CD4-positive, alpha-beta T cell (primary cell): ENCODE data around the gene TANC2. TPM values are rescaled to one million over a fixed set of nuclear protein-coding genes. Genes with fewer than 3 reads are reported as not detected.

Experiments
- ATAC-seq: fragments of 200-7000 bp; cut with Tn5 transposase; one replicate; pipeline ENCODE4 v1.10.0; 2022; ENCODE audit warnings: mild to moderate bottlenecking; ENCODE audit not compliant: poor library complexity
- CTCF ChIA-PET: fragments of 350-600 bp; sonication (Branson Sonifier 250); formaldehyde crosslinking; loops from one replicate; lab custom pipeline; 2021; ENCODE audit warnings: antibody characterized with exemption, inconsistent platforms; lab: Charles Lee
- POLR2A ChIA-PET: fragments of 350-600 bp; sonication (Branson Sonifier 250); formaldehyde crosslinking; loops from one replicate; lab custom pipeline; 2021; ENCODE audit warnings: antibody characterized with exemption, inconsistent platforms; lab: Charles Lee
- DNase-seq, 14 experiments: peaks; one replicate each; pipeline ENCODE4 v3.0.0-alpha.2; 2013 to 2020; ENCODE audit warnings: mixed read lengths in 2 of 14
- H3K27ac ChIP-seq, 2 donors: one replicate each; pipeline versions ENCODE4 v1.5.1 to v1.7.0; 2013; ENCODE audit warnings: low read length in 2 of 2, low read depth in 1 of 2, mild to moderate bottlenecking in 1 of 2
- H3K27me3 ChIP-seq, 2 experiments: 1 replicate in 1 of 2; 2 replicates in 1 of 2; pipeline versions ENCODE4 v1.6.1 to v1.7.0; 2013; ENCODE audit warnings: low read length in 2 of 2, control low read depth in 1 of 2, mild to moderate bottlenecking in 1 of 2, moderate library complexity in 1 of 2; ENCODE audit not compliant: insufficient read depth in 2 of 2, control insufficient read depth in 1 of 2
- H3K36me3 ChIP-seq: one replicate; pipeline ENCODE4 v1.6.1; 2013; ENCODE audit warnings: low read length, control low read depth; ENCODE audit not compliant: insufficient read depth
- H3K4me1 ChIP-seq: one replicate; pipeline ENCODE4 v1.6.1; 2013; ENCODE audit warnings: low read length, control low read depth; ENCODE audit not compliant: insufficient read depth
- H3K4me3 ChIP-seq: one replicate; pipeline ENCODE4 v1.5.1; 2013; ENCODE audit warnings: mild to moderate bottlenecking, low read length, moderate library complexity
- H3K9me3 ChIP-seq, 2 experiments: 1 replicate in 1 of 2; 2 replicates in 1 of 2; pipeline versions ENCODE4 v1.6.1 to v1.7.0; 2013; ENCODE audit warnings: low read length in 2 of 2, mild to moderate bottlenecking in 2 of 2, control low read depth in 1 of 2, moderate library complexity in 1 of 2; ENCODE audit not compliant: control insufficient read depth in 1 of 2, insufficient read depth in 1 of 2
- H3K27ac Mint-ChIP-seq: one replicate; pipeline ENCODE4 v1.8.0; 2020; ENCODE audit warnings: mixed read lengths
- H3K27me3 Mint-ChIP-seq: one replicate; pipeline ENCODE4 v1.8.0; 2021; ENCODE audit warnings: mixed read lengths
- H3K36me3 Mint-ChIP-seq: one replicate; pipeline ENCODE4 v1.8.0; 2021; ENCODE audit warnings: low read depth, mixed read lengths
- H3K4me1 Mint-ChIP-seq: one replicate; pipeline ENCODE4 v1.8.0; 2021; ENCODE audit warnings: low read depth, mixed read lengths
- H3K4me3 Mint-ChIP-seq: one replicate; pipeline ENCODE4 v1.8.0; 2020; ENCODE audit warnings: mild to moderate bottlenecking, mixed read lengths
- H3K9me3 Mint-ChIP-seq: one replicate; pipeline ENCODE4 v1.8.0; 2020; ENCODE audit warnings: mixed read lengths
- CTCF ChIP-seq: fragments of 200-600 bp; IDR thresholded peaks from one replicate; pipeline ENCODE4 v1.8.0; 2022; ENCODE audit warnings: antibody characterized with exemption, mild to moderate bottlenecking
- intact Hi-C, 2 experiments: fragments of 100-400 bp; cut with DNase I in 1 of 2; cut with micrococcal nuclease in 1 of 2; formaldehyde crosslinking; loops; one replicate each; pipeline versions ENCODE4 v1.15.1 to v1.9.0; 2023 to 2025; cut with DNase I, micrococcal nuclease
- total RNA-seq, 174 experiments: library from RNA in 2 of 174; stranded (reverse) in 2 of 174; gene quantifications; one replicate each; pipeline ENCODE4 v1.2.3 and lab custom pipeline; 2021 to 2026

TANC2 gene
- total RNA-seq, 2 experiments from 2014 or later: 29.1 to 33.7 TPM

DNA sequence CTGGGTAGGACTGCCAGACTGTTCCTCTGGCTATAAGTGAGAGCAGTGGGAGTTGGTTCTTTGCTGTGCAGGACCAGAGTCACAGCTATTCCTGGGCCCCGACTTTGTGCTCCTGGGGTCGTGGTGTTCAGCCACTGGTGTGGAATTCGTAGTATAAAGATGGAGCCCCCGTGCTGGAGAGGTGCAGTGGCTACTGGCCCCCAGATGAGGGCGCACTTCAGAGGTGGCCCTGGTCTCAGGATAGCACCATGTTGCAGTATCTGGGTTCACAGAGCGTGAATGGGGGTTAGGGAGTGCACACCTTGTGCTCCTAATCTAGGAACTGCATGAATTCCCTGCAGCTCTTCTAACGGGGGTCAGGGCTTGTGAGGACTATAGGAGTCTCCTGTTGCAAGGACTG, 21.1 kb downstream of the TANC2 start:
- Histone ChIP-seq H3K4me3 (no peak overlapping the region), H3K27ac (no peak overlapping the region), H3K9me3 (peaks cover 14 to 26% of the 10 kb centered on the region in 2 experiments), H3K27me3 (no peaks in the 10 kb centered on the region), H3K4me1 (no peaks in the 10 kb centered on the region), H3K36me3 (no peaks in the 10 kb centered on the region)
- peaks cover 13% of the 10 kb centered on the region for H3K9me3 Mint-ChIP-seq
- H3K4me3 Mint-ChIP-seq: no peak overlapping the region
- H3K27me3 Mint-ChIP-seq: no peaks in the 10 kb centered on the region
- no peak overlapping the region for H3K27ac Mint-ChIP-seq
- POLR2A ChIA-PET: no interaction called here
- TF ChIP-seq CTCF: no peak
- intact Hi-C loops: loop anchor here in 1 of 2 experiments (10.0 kb wide), 1 partner anchor 408 kb away; no protein-coding TSS in a partner anchor
- ATAC-seq (no peak), DNase-seq (no peak)
- CTCF ChIA-PET: no interaction called here
- peaks cover 7% of the 10 kb centered on the region for H3K4me1 Mint-ChIP-seq
- peaks cover 22% of the 10 kb centered on the region for H3K36me3 Mint-ChIP-seq

- TF ChIP-seq CTCF: no peak
- ChIA-PET POLR2A (no interaction called here), CTCF (interaction anchor here (0.6 kb wide), 1 partner anchor 338 kb away, joined by 3 read pairs; no protein-coding TSS in a partner anchor)
- H3K27me3 ChIP-seq: no peaks in the 10 kb centered on the region
- H3K27ac ChIP-seq: no peak overlapping the region
- Mint-ChIP-seq H3K27me3 (no peaks in the 10 kb centered on the region), H3K27ac (no peak overlapping the region), H3K36me3 (peaks cover 10% of the 10 kb centered on the region), H3K4me1 (peaks cover 16% of the 10 kb centered on the region), H3K4me3 (no peak overlapping the region), H3K9me3 (peaks cover 7% of the 10 kb centered on the region)
- H3K36me3 ChIP-seq: no peaks in the 10 kb centered on the region
- no peak for ATAC-seq
- DNase-seq: no peak
- intact Hi-C loops: loop anchor here in 1 of 2 experiments (10.0 kb wide), 1 partner anchor 405 kb away; no protein-coding TSS in a partner anchor
- H3K4me3 ChIP-seq: no peak overlapping the region
- H3K4me1 ChIP-seq: no peaks in the 10 kb centered on the region
- peaks cover 9 to 14% of the 10 kb centered on the region in 2 experiments for H3K9me3 ChIP-seq
Observed at GRCh38 chr17:62989501-62989900, 23.5 kb downstream of the TANC2 start.

- Histone ChIP-seq H3K4me1 (no peaks in the 10 kb centered on the region), H3K9me3 (no peaks in the 10 kb centered on the region), H3K27me3 (no peaks in the 10 kb centered on the region), H3K27ac (no peak overlapping the region), H3K36me3 (no peaks in the 10 kb centered on the region), H3K4me3 (no peak overlapping the region)
- no peaks in the 10 kb centered on the region for H3K9me3 Mint-ChIP-seq
- ATAC-seq (no peak), DNase-seq (no peak)
- no peaks in the 10 kb centered on the region for H3K27me3 Mint-ChIP-seq
- intact Hi-C loops: no loop called here
- no peak overlapping the region for H3K27ac Mint-ChIP-seq
- POLR2A ChIA-PET: interaction anchor here (0.8 to 1.2 kb wide), 2 partner anchors 24 to 412 kb away, joined by 3 read pairs; no protein-coding TSS in a partner anchor
- peaks cover 41% of the 10 kb centered on the region for H3K4me1 Mint-ChIP-seq
- H3K36me3 Mint-ChIP-seq: no peaks in the 10 kb centered on the region
- TF ChIP-seq CTCF: no peak
- CTCF ChIA-PET: interaction anchor here (1.0 kb wide), 2 partner anchors 11 to 64 kb away, joined by 3 read pairs; no protein-coding TSS in a partner anchor
- no peak overlapping the region for H3K4me3 Mint-ChIP-seq
Observed at GRCh38 chr17:62994931-62995330, 28.9 kb downstream of the TANC2 start.
